GM18868 (cell line): ENCODE data around the gene OR2D2.
"Not testable (repeated sequence)": the region's sequence is repeated elsewhere in the genome, so short reads cannot be mapped to it uniquely, and the experiment has no call there.

Source experiments
- ATAC-seq: cut with Tn5 transposase; IDR thresholded peaks from one replicate; pipeline ENCODE4 v1.9.1; 2021; ENCODE audit warnings: mild to moderate bottlenecking, moderate library complexity; ENCODE audit not compliant: unreplicated experiment

The OR2D2 gene

GRCh38 chr11:6887711-6888110 lies 4.6 kb downstream of the OR2D2 start:
- ATAC-seq: not testable (repeated sequence)

GRCh38 chr11:6882751-6883150 lies 9.5 kb downstream of the OR2D2 start:
- ATAC-seq: no peak

DNA sequence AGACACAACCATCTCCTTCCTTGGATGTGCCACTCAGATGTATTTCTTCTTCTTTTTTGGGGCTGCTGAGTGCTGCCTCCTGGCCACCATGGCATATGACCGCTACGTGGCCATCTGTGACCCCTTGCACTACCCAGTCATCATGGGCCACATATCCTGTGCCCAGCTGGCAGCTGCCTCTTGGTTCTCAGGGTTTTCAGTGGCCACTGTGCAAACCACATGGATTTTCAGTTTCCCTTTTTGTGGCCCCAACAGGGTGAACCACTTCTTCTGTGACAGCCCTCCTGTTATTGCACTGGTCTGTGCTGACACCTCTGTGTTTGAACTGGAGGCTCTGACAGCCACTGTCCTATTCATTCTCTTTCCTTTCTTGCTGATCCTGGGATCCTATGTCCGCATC lies 15.4 kb downstream of the OR2D2 start:
- no peak for ATAC-seq

DNA sequence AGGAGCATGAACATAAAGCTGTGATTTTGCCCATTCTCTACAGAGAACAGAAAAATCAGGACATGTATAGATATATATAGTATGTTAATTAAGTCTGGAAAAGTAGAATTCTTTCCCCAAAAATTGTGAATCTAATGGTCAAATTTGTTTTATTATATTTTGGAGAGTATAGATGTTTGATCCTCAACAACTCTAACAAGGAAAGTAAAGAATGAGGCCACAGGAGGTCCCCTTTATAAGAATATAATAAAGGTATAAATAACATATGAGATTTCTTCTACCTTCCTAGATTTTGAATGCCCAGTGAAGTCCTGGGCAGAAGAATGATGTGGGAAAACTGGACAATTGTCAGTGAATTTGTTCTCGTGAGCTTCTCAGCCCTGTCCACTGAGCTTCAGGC lies 16.0 kb downstream of the OR2D2 start, which contains the start of gene OR10A4:
OR10A4 (plus strand) TSS at position 301 of the 400 bp plus-strand sequence; CDS start at position 324, 23 bp downstream.
- ATAC-seq: no peak

GRCh38 chr11:6875761-6876160 lies 16.5 kb downstream of the OR2D2 start:
- no peak for ATAC-seq

DNA sequence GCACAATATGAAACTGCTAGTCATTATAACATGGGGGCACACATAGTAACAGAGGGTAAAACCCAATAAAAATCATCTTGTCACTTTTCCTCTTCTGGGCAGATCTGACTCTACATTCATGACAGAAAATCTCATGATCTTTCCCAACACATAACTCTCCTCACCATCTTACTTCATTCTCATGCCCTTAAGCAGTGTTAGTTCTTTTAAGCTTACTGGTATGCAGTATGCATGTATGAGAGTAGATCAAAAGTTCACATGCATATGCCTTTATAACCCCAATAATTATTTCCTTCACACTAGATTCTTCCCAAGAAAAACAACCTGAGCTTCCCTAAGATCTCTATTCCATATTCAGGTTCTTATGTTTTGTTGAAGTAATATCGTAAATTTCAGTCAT lies 21.0 kb downstream of the OR2D2 start:
- ATAC-seq: no peak

GRCh38 chr11:6864438-6864837 lies 27.9 kb downstream of the OR2D2 start:
- no peak for ATAC-seq

GRCh38 chr11:6862961-6863360 lies 29.3 kb downstream of the OR2D2 start, which contains the start of gene OR10A2:
Gene OR10A2, plus strand, starts transcription at chr11:6863057. Its CDS starts 6,698 bp downstream, at chr11:6869755.
- ATAC-seq: no peak

DNA sequence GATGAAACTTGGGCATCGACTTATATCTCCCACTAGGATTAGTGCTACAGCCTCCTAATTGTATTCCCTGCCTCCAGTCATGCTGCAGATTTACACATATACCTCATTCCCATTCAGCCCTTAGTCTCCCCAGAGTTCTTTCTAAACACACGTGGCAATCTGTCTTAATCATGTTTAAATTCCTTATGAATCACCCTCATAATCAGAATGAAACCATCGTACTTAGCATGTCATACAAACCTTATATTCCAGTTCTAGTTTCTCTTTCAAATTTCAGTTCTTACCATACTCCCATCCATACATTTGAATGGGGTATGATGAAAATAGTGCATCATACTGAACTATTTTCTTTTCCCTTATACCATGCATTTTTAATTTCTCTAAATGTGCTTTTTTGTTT lies 35.4 kb downstream of the OR2D2 start:
- ATAC-seq: peak; percentile 96

DNA sequence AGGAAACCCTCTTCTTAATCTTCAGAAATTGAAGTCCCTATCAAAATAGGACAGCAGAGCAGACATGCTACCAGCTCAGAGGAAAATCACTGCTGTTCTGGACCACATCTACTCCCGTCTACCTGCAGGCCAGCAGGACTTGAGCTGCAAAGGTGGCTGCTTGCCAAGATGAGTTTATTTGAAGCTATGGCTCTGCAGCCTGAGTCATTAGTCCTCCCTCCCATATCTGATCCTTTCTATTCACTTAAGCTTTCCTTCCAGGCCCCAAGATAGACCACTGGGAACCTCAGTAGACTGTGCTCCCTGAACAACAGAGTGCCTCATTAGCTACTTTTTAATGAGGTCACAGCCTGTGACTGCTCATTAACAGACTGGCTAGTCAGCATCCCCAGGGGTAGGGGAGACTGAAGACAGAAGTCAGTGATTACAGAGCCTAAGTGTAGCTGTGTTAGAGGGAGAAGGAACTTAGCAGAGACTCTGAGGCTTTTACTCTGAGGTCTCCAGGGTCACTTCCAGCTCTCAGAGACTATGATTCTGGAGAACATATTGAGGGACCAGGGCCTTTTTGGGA lies 36.2 kb downstream of the OR2D2 start:
- no peak for ATAC-seq

GRCh38 chr11:6854801-6855200 lies 37.5 kb downstream of the OR2D2 start:
- ATAC-seq: not testable (repeated sequence)

DNA sequence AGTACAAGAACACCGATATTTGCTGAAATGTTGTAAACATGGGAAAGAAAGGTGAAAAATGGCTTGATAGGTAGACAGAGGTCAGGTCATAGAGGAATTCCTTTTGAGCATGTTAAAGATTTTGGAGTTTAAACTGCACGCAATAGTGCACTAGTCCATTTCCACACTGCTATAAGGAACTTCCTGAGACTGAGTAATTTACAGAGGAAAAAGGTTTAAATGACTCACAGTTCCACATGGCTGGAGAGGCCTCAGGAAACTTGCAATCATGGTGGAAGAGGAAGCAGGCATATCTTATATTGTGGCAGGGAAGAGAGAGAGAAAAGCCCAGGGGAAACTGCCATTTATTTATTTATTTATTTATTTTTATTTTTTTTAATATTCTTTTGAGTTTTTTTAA lies 41.8 kb downstream of the OR2D2 start:
- no peak for ATAC-seq

DNA sequence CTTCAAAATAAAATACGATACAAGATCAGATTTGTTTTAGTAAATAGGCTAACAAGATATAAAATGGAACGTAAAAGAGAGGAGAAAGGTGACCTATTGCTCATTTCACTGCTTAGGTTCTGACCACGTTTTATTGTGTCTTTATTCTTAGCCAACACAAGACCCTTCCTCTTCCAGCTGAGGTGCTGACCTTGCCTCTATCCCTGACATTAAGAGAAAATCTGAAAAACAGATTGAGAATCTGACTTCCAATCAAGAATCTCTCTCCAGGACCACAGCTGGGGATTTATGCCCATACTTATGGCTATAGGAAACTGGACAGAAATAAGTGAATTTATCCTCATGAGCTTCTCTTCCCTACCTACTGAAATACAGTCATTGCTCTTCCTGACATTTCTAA lies 46.9 kb downstream of the OR2D2 start, which contains the start of gene OR10A5:
OR10A5 (plus strand) TSS at position 301 of the 400 bp plus-strand sequence; CDS start at position 301, 0 bp downstream.
- ATAC-seq: no peak

DNA sequence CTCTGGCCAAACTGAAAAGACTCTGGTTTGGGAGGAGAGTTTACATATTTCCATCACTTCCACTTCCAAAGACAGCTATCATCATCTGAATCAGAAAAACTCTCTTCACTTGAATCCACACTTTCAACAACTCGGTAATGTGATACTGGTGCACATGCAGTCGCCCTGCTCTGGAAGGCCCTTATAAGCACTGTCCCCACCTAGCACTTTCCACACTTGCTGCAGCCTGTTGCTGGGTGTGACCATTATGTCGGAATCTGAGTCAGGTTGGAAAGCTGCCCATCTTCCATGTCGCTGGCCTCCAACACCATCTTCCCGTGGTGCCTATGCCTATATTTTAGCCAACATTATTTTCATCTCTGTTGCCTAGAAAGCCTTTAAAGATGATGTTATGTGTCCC lies 47.9 kb downstream of the OR2D2 start:
- ATAC-seq: no peak

GRCh38 chr11:6843670-6844069 lies 48.6 kb downstream of the OR2D2 start:
- ATAC-seq: no peak

DNA sequence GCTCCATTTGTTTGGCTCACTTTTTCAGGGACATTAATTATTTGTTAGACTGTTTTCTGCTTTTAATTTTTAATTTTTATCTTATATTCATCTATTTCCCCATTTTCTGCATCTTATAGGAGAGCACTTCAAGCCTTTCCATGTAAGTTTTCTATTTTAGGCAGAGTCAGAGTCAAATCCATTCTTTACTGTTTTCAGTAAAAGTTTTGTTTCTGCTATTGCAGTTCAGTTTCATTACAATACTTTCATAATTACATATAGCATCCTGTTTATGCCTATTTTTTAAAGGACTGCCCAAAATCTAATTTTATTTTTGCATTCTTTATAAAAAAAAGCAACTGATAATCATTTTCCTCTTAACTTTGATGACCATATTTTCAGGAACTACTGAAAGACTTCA lies 50.6 kb downstream of the OR2D2 start:
- ATAC-seq: peak; percentile 61
